B cell (primary cell): Measurements from ENCODE around the gene ZRANB1. TPM values are rescaled to one million over a fixed set of nuclear protein-coding genes. Genes with fewer than 3 reads are reported as not detected.

ENCODE experiments used
- ATAC-seq: fragments of 200-7000 bp; cut with Tn5 transposase; one replicate; pipeline ENCODE4 v1.10.0; 2021; ENCODE audit warnings: low read depth, mild to moderate bottlenecking, moderate number of reproducible peaks, moderate library complexity
- CTCF ChIA-PET: fragments of 350-600 bp; sonication (Branson Sonifier 250); formaldehyde crosslinking; loops from one replicate; lab custom pipeline; 2021; ENCODE audit warnings: antibody characterized with exemption, inconsistent platforms; lab: Charles Lee
- POLR2A ChIA-PET: fragments of 350-600 bp; sonication (Branson Sonifier 250); formaldehyde crosslinking; loops from one replicate; lab custom pipeline; 2021; ENCODE audit warnings: antibody characterized with exemption; lab: Charles Lee
- DNase-seq: peaks from one replicate; pipeline ENCODE4 v3.0.0; 2013
- H2AFZ ChIP-seq: 2 replicates; pipeline ENCODE4 v1.6.1; 2012; ENCODE audit warnings: mild to moderate bottlenecking, low read depth, low read length; ENCODE audit not compliant: insufficient read depth, poor library complexity, severe bottlenecking
- H3K27ac ChIP-seq, 2 donors: 1 replicate in 1 of 2; 2 replicates in 1 of 2; pipeline ENCODE4 v1.5.1; 2012 to 2013; ENCODE audit warnings: low read length in 2 of 2, mild to moderate bottlenecking in 2 of 2, moderate library complexity in 1 of 2
- H3K27me3 ChIP-seq, 4 experiments: fragments of 200-600 bp in 1 of 4; sonication (generic) in 1 of 4; replicated peaks in 1 of 4; 1 replicate in 2 of 4; 2 replicates in 2 of 4; pipeline versions ENCODE4 v1.6.1 to v1.7.0; 2013 to 2016; ENCODE audit warnings: low read length in 3 of 4, mild to moderate bottlenecking in 2 of 4, mixed read lengths in 1 of 4, moderate library complexity in 1 of 4; ENCODE audit not compliant: insufficient read depth in 4 of 4, control insufficient read depth in 3 of 4; ENCODE audit errors: control extremely low read depth in 1 of 4
- H3K36me3 ChIP-seq, 2 experiments: replicated peaks in 1 of 2; 1 replicate in 1 of 2; 2 replicates in 1 of 2; pipeline versions ENCODE4 v1.6.1 to v1.7.1; 2013; ENCODE audit warnings: low read length in 1 of 2; ENCODE audit not compliant: insufficient read depth in 2 of 2, control insufficient read depth in 1 of 2; ENCODE audit errors: control extremely low read depth in 1 of 2, extremely low read depth in 1 of 2
- H3K4me1 ChIP-seq, 2 donors: fragments of 200-600 bp in 1 of 2; sonication (generic) in 1 of 2; 1 replicate in 1 of 2; 2 replicates in 1 of 2; pipeline versions ENCODE4 v1.5.1 to v1.6.1; 2013 to 2017; ENCODE audit warnings: low read length in 2 of 2; ENCODE audit not compliant: control insufficient read depth in 2 of 2, insufficient read depth in 2 of 2
- H3K4me2 ChIP-seq: replicated peaks from 2 replicates; pipeline ENCODE3; 2012; ENCODE audit warnings: mild to moderate bottlenecking, low read depth, low read length; ENCODE audit not compliant: poor library complexity, severe bottlenecking
- H3K4me3 ChIP-seq, 5 experiments: fragments of 200-600 bp in 1 of 5; sonication (generic) in 1 of 5; 1 replicate in 3 of 5; 2 replicates in 2 of 5; pipeline versions ENCODE4 v1.5.1 to v1.7.0; 2011 to 2016; ENCODE audit warnings: low read length in 4 of 5, mild to moderate bottlenecking in 4 of 5, low read depth in 2 of 5, control low read depth in 1 of 5, moderate library complexity in 1 of 5; ENCODE audit not compliant: insufficient read depth in 1 of 5; ENCODE audit errors: control extremely low read depth in 1 of 5, extremely low read depth in 1 of 5
- H3K79me2 ChIP-seq: fragments of 200-600 bp; sonication (generic); one replicate; pipeline ENCODE4 v1.6.0; 2016; ENCODE audit warnings: low read length; ENCODE audit not compliant: control insufficient read depth, insufficient read depth
- H3K9ac ChIP-seq: fragments of 200-600 bp; sonication (generic); 2 replicates; pipeline ENCODE4 v1.6.1; 2017; ENCODE audit warnings: mild to moderate bottlenecking, low read length, moderate library complexity
- H3K9me3 ChIP-seq, 3 donors: one replicate each; pipeline versions ENCODE4 v1.6.1 to v1.7.1; 2013; ENCODE audit warnings: low read length in 2 of 3; ENCODE audit not compliant: control insufficient read depth in 2 of 3, insufficient read depth in 1 of 3; ENCODE audit errors: control extremely low read depth in 1 of 3
- H4K20me1 ChIP-seq: 2 replicates; pipeline ENCODE4 v1.6.0; 2012; ENCODE audit warnings: mild to moderate bottlenecking, low read length; ENCODE audit not compliant: insufficient read depth, control insufficient read depth, poor library complexity, severe bottlenecking
- H3K27ac Mint-ChIP-seq: one replicate; pipeline ENCODE4 v1.8.0; 2021; ENCODE audit warnings: mixed read lengths
- H3K27me3 Mint-ChIP-seq: one replicate; pipeline ENCODE4 v1.8.0; 2021; ENCODE audit warnings: mixed read lengths
- H3K4me1 Mint-ChIP-seq: one replicate; pipeline ENCODE4 v1.8.0; 2021; ENCODE audit warnings: mixed read lengths
- H3K4me3 Mint-ChIP-seq: one replicate; pipeline ENCODE4 v1.8.0; 2021; ENCODE audit warnings: mixed read lengths
- H3K9me3 Mint-ChIP-seq: one replicate; pipeline ENCODE4 v1.8.0; 2022; ENCODE audit warnings: mixed read lengths; ENCODE audit not compliant: insufficient read depth
- EZH2 ChIP-seq: IDR thresholded peaks from 2 replicates; pipeline ENCODE4 v1.6.1; 2012; ENCODE audit warnings: borderline replicate concordance, low read depth, mild to moderate bottlenecking, moderate library complexity, low read length; ENCODE audit not compliant: insufficient read depth, poor library complexity, severe bottlenecking
- WGBS: methylation state at CpG from one replicate; pipeline ENCODE4 v1.1.5; 2013; ENCODE audit warnings: missing lambda C conversion rate; ENCODE audit not compliant: insufficient coverage; 5-methylcytosine and 5-hydroxymethylcytosine counted together
- intact Hi-C: fragments of 100-400 bp; cut with micrococcal nuclease; formaldehyde crosslinking; loops from one replicate; pipeline ENCODE4 v1.10.0; 2022
- polyA plus RNA-seq: library from polyadenylated mRNA; depleted of rRNA; stranded (reverse); fragments of >200 nt; gene quantifications from 2 replicates; pipeline ENCODE4 v1.2.3, GENCODE V29; 2012
- total RNA-seq, 2 donors: library from RNA; stranded (reverse); fragments of 120-200 nt in 1 of 2; gene quantifications; 1 replicate in 1 of 2; 2 replicates in 1 of 2; pipeline versions ENCODE4 v1.2.3 to v1.2.4, GENCODE V29; 2013 to 2022
- TF ChIP-seq, protein P1 (sequence below): fragments of 200-600 bp; IDR thresholded peaks from one replicate; pipeline ENCODE4 v1.8.0; 2022; ENCODE audit warnings: antibody characterized with exemption, mild to moderate bottlenecking

ZRANB1 gene
- total and polyA plus RNA-seq, 2 donors (not counting 1 experiment from before 2014, with no cell fraction given): 6.5 to 28.0 TPM

DNA sequence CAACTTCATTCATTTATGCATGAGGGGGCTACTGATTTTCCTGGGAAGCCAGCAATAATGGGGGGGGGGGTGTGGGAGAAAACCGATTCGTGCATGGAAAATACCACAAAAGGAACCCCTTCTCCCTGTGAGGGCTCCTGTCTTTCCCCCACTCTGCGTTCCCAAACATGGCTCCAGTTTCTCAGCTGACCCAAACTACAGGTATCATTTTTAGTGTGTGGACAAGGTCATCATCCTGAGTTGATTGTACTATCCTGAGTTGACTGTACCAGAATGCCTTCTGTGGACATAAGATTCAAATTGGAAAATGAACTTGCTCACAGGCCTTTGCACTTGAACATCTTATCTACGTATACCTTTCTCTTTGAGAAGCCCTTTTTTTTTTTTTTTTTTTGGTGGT lies 49.9 kb downstream of the ZRANB1 start:
- Histone ChIP-seq H3K27ac (no peak overlapping the region), H3K36me3 (no peaks in the 10 kb centered on the region), H4K20me1 (no peaks in the 10 kb centered on the region), H3K79me2 (no peaks in the 10 kb centered on the region), H3K4me1 (no peaks in the 10 kb centered on the region), H3K9ac (no peak overlapping the region), H3K27me3 (no peaks in the 10 kb centered on the region), H3K4me3 (no peak overlapping the region), H2AFZ (no peak overlapping the region), H3K9me3 (peaks cover 0 to 3% (median 0%) of the 10 kb centered on the region in 3 donors), H3K4me2 (no peak overlapping the region)
- ChIA-PET CTCF (interaction anchor here (1.0 to 1.7 kb wide), 4 partner anchors 7 to 246 kb away, joined by 3 to 4 read pairs (median 4); no protein-coding TSS in a partner anchor), POLR2A (no interaction called here)
- Mint-ChIP-seq H3K4me3 (no peak overlapping the region), H3K4me1 (peaks cover 12% of the 10 kb centered on the region), H3K27ac (no peak overlapping the region), H3K9me3 (no peaks in the 10 kb centered on the region), H3K27me3 (no peaks in the 10 kb centered on the region)
- no peak for ATAC-seq
- no CpG with 5 or more reads among the region's 4 CpGs for WGBS
- TF ChIP-seq, protein P1, sequence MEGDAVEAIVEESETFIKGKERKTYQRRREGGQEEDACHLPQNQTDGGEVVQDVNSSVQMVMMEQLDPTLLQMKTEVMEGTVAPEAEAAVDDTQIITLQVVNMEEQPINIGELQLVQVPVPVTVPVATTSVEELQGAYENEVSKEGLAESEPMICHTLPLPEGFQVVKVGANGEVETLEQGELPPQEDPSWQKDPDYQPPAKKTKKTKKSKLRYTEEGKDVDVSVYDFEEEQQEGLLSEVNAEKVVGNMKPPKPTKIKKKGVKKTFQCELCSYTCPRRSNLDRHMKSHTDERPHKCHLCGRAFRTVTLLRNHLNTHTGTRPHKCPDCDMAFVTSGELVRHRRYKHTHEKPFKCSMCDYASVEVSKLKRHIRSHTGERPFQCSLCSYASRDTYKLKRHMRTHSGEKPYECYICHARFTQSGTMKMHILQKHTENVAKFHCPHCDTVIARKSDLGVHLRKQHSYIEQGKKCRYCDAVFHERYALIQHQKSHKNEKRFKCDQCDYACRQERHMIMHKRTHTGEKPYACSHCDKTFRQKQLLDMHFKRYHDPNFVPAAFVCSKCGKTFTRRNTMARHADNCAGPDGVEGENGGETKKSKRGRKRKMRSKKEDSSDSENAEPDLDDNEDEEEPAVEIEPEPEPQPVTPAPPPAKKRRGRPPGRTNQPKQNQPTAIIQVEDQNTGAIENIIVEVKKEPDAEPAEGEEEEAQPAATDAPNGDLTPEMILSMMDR: no peak
- no peak for TF ChIP-seq EZH2
- no peak for DNase-seq
- intact Hi-C loops: no loop called here

DNA sequence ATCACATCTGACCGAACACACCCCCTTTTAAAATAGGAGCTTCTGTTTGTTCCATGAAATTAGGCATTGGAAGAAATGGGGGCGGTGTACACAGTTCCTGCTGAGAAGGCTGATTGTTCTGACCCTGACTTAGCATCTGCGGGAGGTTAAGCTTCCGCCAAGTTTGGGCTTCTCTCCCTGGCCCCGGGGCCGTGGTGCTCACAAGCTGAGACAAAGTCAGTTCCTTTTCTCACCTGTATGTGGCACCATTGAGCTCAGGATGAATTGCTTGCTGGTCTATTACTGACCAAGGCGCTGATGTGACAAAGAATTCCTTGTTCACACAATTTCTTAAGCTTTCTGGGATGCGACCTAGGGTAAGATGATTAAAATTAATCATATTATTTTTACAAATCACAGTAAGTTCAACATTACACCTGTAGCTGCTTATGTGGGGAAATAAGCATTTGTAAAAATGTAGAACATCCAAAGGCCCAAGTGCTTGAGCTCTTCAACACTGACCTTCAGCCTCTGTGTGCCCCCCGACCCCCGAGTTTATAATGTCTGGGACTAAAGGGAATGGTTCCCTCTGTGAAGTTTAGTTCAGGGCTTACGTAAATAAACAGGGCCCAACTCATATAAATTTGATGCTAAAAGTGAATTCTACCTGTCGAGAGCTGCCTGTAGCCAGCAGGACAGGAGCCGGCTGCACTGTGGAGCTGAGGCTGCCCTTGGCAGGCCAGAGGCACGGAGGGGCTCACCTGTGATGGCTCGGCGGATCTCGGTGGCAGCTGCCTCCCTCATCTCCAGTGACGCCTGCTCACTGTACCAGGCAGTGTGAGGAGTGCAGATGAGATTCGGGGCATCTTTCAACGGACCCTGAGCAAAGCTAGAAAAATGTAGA lies 50.8 kb downstream of the ZRANB1 start:
- Histone ChIP-seq H3K4me1 (no peaks in the 10 kb centered on the region), H3K36me3 (no peaks in the 10 kb centered on the region), H3K9ac (no peak overlapping the region), H2AFZ (no peak overlapping the region), H3K27ac (no peak overlapping the region), H4K20me1 (no peaks in the 10 kb centered on the region), H3K79me2 (no peaks in the 10 kb centered on the region), H3K4me2 (no peak overlapping the region), H3K27me3 (no peaks in the 10 kb centered on the region), H3K9me3 (peaks cover 0 to 3% (median 0%) of the 10 kb centered on the region in 3 donors), H3K4me3 (no peak overlapping the region)
- 88% methylated on average over 17 of the region's 20 CpGs for WGBS
- ChIA-PET POLR2A (no interaction called here), CTCF (interaction anchor here (0.7 to 1.7 kb wide), 6 partner anchors 8 to 1435 kb away, joined by 3 to 4 read pairs (median 4); no protein-coding TSS in a partner anchor)
- intact Hi-C loops: no loop called here
- no peaks in the 10 kb centered on the region for H3K9me3 Mint-ChIP-seq
- H3K4me3 Mint-ChIP-seq: no peak overlapping the region
- DNase-seq (peak; percentile 27), ATAC-seq (no peak)
- no peaks in the 10 kb centered on the region for H3K27me3 Mint-ChIP-seq
- no peak overlapping the region for H3K27ac Mint-ChIP-seq
- TF ChIP-seq, protein P1: peak; percentile 59
- TF ChIP-seq EZH2: no peak
- peaks cover 12% of the 10 kb centered on the region for H3K4me1 Mint-ChIP-seq
